Activated effector memory CD4-positive, alpha-beta T cell treated with Interleukin-2 at 50 U/mL for 16 hours (primary cell): ENCODE measurements around the gene PRKACB.

Source experiments
- DNase-seq: peaks from one replicate; pipeline ENCODE4 v3.0.0-alpha.2; 2020

The PRKACB gene

GRCh38 chr1:84159533-84160240 is 15.6 kb downstream of the PRKACB start:
- no peak for DNase-seq

DNA sequence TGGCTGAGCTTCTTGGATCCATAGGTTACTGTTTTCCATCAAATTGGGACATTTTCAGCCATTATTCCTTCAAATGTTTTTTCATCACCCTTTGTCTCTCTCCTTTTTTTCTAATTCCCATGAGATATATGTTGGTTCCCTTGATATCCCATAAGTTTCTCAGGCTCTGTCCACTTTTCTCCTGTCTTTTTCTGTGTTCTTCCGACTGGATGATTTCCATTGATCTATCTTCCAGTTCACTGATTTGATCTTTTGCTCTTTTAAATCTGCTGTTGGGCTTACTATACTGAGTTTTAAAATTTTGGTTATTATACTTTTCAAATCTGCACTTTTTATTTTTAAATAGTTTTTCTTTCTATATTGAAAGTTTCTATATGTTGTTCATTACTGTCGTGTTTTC is 18.2 kb downstream of the PRKACB start:
- DNase-seq, result no peak

DNA sequence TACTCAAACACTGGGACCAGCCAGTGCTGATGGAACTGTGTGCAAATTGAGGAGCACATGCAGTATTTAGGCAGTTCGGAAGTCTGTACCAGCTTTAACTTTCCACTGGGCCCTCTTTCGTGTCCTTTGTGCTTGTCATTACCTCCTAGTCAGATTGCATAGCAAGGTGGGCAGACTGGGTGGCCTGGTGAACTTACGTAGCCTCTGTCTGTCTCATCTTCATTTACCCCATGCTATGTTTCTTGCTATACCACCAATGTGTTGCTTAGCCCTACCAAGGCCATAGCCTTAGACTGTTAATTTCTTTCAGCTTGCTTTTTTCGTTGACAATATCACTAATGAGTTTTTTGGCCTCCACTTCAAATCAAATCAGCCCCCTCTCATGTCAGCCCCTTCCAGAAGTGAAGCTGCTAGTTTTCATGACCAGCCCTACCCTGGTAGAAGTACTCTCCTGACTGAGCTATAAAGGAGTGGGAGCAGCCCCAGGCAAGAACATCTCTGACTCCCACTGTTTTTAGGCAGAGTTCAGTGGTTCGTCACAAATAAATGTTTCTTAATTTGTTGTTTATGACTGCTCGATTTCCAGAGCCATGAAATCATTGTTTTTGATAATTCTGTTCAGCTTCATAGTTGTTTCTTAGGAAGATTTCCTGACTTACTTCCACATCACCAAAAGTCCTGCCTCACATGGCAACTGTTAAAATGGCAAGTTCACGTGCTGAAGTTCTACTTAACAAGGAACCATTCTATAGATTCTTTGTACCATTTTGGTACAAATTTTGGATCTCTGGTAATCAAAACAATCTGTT is 19.3 kb downstream of the PRKACB start:
- no peak for DNase-seq

DNA sequence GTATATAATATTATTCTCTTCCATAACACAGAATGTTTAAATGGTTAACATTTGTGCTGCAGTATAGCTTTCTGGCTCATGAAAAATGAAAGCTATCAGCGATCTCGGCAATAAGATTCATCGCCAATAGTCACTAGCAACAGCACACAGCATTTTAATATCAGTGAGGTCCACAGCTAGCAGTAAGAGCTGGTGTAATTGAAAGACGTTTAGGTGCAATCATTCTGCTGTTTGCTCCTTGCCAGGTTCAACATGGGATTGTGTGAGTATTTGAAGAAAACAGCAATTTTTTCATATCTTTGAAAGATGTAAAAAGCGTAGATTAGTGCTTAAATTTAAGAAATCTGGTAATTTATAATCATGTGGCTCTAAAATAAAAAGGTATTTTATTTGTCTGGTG is 20.1 kb downstream of the PRKACB start:
- no peak for DNase-seq

DNA sequence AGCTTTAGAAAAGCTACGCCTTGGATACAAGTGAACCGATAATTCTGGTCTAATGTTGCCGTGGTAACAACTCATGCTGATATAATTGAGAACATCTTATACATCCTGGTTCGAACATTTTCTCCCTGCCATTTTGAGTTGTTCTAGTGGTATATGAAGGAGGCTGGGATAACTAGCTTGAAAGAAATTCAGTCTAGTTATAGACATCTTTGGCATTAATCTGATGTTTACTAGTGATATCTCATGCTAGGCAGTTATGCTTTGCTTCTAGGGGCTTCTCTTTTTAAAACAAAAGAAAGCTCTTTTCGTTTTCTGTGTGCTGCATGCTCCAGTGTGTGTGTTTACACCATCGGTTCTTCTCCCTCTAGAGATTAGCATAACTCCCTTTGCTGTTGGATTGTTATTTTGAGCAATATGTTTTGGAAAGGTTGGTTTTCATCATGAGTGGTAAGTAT is 20.5 kb downstream of the PRKACB start:
- DNase-seq, result no peak

DNA sequence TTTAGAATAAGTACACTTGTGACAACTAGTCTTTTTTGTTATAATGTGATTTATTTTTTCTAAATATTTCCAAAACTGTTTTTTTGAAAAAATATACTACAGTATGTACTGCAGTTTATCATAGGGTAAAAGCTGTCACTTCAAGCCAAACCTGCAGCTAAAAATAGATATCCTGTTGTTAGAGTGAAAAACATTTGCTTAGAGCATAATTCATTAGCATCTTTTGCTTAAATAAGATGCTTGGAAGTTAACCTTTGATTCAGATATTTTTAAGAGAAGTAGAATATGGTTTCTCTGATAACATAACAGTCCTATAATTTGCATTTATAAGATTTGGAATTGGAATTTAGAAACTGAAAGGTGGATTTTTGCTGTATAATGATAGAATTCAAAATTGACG is 21.5 kb downstream of the PRKACB start:
- DNase-seq, result no peak

DNA sequence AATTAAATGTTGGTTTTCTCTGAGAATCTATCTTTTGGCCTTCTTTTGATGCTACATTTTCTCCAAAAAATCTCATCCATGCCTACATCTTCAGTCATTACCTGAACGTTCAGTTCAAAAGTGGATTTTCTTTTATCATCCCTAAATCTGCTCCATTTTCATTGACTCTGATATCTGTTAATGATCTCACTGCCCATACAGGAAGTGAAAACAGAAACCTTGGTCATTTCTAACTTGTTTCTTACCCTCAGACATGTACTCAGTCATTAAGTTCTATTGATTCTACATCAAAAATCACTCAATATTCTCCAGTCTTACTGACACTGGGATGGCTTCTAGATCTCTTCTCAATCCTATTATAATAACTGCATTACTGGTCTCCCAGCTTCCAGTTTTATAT is 22.7 kb downstream of the PRKACB start:
- no peak for DNase-seq

DNA sequence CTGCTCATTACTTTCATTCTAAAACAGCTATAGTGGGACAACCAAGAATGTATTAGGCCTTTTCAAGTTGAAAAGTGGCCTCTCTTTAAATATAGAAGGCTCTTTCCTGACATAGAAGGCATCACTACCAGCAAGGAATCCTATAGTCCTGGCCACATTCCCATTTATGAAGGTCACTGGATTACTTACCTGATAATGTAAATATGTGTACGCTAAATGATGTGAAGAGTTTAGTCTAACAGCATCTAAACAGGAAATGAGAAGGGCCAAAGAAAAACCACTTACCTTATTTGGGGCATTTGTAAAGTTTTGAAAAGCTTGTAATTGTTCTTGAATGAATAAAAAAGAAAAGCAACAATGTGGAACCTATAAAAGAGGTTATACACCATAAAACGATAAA is 24.7 kb downstream of the PRKACB start:
- DNase-seq, result no peak

GRCh38 chr1:84170171-84170570 is 26.1 kb downstream of the PRKACB start:
- DNase-seq, result no peak

DNA sequence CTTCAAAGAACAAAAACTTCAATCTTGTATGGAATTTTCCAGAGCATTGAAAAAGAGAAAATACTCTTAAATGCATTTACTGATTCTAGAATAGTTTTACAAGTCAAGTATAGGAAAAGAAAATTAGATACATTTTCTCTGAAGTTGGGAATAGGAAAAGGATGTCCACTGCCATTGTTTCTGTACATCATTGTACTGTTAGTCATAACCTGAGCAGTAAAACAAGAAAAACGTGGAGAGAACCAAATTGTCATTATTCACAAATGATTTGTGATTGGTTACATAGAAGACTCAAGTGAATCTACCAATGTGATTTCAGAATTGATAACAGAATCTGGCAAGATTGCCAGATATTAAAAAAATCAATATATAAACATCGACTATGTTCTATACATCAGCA is 27.4 kb downstream of the PRKACB start:
- no peak for DNase-seq

GRCh38 chr1:84174051-84174556 is 30.0 kb downstream of the PRKACB start:
- DNase-seq, result no peak

- no peak for DNase-seq
Observed at GRCh38 chr1:84181350-84182005, 37.4 kb downstream of the PRKACB start.

DNA sequence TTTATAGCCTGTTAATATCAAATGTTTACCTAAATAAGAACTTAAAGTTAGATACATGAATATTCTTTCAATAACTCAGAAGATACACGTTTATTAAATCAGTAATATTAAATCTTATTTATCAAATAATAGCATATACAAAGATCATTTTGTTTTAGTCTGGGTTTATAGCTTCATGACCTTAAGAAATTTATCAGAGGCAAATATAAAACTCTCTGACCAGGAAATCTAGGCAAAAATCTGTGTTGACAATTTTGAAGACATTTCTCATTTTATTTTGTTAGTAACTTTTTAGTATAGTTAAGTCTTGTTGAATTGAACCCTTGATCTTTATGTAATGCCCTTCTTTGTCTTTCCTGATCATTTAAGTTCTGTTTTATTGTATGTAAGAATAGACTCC is 46.4 kb downstream of the PRKACB start:
- DNase-seq, result no peak

DNA sequence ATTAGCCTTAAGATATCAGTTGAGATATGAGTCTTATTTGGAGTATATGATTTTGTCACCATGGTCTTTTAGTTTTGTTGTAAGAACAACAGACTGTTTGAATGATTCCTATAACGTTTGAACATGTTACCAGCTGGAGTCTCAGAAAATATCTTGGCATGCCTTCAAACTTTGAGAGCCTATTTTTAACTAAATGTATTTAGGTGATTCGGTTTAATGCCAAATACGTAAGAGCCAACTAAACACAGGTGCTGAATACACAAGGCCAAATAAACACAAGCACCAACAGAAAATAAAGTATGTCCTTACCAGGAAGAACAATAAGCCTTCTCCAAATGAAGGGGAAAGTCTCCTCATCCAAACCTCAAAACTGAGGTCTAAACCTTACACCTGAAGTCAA is 48.6 kb downstream of the PRKACB start:
- no peak for DNase-seq

DNA sequence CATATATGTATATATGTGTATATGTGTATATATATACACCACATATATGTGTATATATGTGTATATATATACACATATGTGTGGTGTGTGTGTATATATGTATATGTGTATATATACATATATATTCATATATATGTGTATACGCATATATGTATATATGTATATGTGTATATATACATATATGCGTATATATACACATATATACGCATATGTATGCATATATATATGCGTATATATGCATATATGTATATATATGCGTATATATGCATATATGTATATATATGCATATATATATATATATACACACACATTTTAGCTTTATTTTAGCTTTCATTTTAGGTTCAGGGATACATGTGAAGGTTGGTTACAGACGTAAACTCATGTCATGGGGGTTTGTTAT is 54.8 kb downstream of the PRKACB start:
- DNase-seq, result no peak

DNA sequence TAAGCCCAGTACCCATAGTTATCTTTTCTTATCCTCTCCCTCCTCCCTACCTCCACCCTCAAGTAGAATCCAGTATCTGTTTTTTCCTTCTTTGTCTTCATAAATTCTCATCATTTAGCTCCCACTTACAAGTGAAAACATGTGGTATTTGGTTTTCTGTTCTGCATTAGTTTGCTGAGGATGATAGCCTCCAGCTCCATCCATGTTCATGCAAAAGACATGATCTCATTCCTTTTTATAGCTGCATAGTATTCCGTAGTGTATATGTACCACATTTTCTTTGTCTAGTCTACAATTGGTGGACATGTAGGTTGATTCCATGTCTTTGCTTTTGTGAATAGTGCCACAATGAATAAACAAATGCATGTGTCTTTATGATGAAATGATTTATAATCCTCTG is 55.2 kb downstream of the PRKACB start:
- no peak for DNase-seq

DNA sequence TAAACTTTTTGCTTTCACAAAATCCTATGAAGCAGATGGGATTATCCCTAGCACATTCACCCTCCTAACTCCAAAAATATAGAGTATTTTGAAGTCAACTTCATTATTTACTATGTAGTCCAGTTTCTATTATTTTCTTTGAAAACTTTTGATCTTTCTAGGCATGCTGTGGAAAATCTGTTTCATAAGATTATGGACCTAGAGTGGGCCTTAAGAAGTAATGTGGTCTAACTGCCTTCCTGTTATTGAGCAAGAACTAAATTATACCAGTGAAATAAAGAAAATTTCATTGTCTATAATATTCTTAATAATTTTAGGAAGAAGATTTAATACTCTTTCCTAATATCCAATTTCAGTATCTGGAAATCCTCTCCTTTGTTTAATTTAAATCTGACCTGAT is 58.1 kb downstream of the PRKACB start:
- no peak for DNase-seq

DNA sequence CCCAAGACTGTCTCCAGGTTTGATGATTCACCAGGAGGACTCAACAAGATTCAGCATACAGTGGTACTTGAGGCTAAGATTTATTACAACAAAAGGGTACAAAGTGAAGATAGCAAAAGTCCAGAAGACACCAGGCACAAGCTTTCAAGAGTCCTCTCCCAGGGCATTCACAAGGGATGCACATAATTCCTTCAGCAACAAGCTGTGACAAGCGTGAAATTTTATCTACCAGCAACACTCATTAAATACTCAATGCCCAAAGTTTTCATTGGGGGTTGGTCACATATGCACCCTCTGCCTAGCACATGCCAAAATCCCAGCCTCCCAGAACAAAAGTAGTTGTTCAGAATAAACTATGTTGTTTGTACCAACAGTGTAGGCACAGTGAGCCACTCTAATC is 62.3 kb downstream of the PRKACB start:
- no peak for DNase-seq

- DNase-seq, result no peak
Observed at GRCh38 chr1:84208935-84209334, 64.9 kb downstream of the PRKACB start.

GRCh38 chr1:84214115-84214956 is 70.3 kb downstream of the PRKACB start:
- DNase-seq, result no peak

DNA sequence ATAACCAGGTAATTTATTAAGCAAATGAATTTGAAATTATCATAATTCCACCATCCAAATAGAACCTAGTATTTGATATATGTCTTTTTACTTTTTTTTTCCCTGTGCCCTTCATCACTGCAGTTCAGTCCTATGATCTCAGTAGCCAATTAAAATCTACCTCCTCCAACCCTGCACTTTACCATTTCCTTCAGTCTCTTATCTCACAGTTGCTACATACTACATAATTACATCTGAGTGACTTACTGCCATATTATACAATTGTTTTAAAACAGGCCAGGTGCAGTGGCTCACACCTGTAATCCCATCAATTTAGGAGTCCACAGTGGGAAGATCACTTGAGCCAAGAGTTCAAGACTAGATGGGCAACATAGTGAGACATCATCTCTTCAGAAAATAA is 73.2 kb downstream of the PRKACB start:
- no peak for DNase-seq

GRCh38 chr1:84223751-84224432 is 79.8 kb downstream of the PRKACB start:
- no peak for DNase-seq
